ENCODE data around the gene PSMA7. TPM values are rescaled to one million over a fixed set of nuclear protein-coding genes. Genes with fewer than 3 reads are reported as not detected.

PSMA7 gene
- total and polyA plus RNA-seq, 2 donors (not counting 1 experiment from before 2014, with no cell fraction given) = 140 to 252 TPM

DNA sequence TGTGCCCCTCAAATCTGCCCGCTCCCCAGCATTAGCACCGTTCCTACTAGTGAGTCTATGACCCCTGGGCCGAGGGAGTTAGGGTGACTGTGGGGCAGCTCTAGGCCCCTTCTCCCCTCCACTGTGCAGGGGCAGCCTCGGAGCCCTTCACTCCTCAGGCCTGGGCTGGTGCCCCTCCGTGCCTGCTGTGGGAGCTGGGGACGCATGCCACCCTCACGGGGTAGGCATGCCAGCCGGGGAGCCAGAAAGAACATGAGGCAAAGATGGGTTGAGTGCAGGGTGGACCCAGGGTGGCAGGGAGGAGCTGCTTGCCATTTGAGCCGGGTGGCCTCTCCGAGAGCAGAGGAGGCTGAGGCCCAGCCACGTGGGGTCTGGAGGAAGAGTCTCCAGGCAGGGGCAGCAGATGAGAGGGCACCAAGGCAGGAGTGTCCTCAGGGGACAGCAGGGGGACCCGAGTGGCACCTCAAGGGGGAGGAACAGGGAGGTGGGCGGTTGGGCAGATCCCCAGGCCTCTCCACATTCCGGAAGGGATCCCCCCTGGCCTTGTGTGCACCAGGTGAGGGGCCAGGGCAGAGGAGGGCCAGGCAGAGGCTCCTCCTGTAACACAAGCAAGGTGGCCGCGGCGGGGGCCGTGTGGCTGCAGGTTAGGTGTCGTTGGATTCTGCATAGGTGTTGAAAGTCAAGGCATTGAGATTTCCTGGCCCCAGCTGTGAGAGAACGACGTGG is 39.5 kb downstream of the PSMA7 start:
- no peaks in the 10 kb centered on the region for H3K4me1 ChIP-seq (ENCODE audit: control insufficient read depth in 2 of 2, insufficient read depth in 2 of 2, low read length in 2 of 2)
- no peak overlapping the region for H3K4me3 Mint-ChIP-seq
- H3K27ac Mint-ChIP-seq = no peak overlapping the region
- POLR2A ChIA-PET = no interaction called here
- H3K9ac ChIP-seq (ENCODE audit: low read length) = no peak overlapping the region
- H3K4me1 Mint-ChIP-seq = no peaks in the 10 kb centered on the region
- peaks cover 0 to 16% (median 3%) of the 10 kb centered on the region in 4 experiments for H3K27me3 ChIP-seq (replicated peaks in 1 of 4; ENCODE audit: control extremely low read depth in 1 of 4, control insufficient read depth in 3 of 4, insufficient read depth in 4 of 4, low read length in 3 of 4)
- H3K4me3 ChIP-seq (ENCODE audit: control extremely low read depth in 1 of 5, extremely low read depth in 1 of 5, insufficient read depth in 1 of 5, low read depth in 2 of 5, low read length in 4 of 5) = no peak overlapping the region
- WGBS (ENCODE audit: insufficient coverage) = 83% methylated on average over 18 of the region's 21 CpGs
- intact Hi-C loops (cut with micrococcal nuclease) = no loop called here
- CTCF ChIA-PET = no interaction called here
- no peaks in the 10 kb centered on the region for H3K79me2 ChIP-seq (ENCODE audit: control insufficient read depth, insufficient read depth, low read length)
- H2AFZ ChIP-seq (ENCODE audit: insufficient read depth, low read depth, low read length, poor library complexity, severe bottlenecking) = no peak overlapping the region
- no peak for DNase-seq
- peaks cover 9% of the 10 kb centered on the region for H3K27me3 Mint-ChIP-seq
- TF ChIP-seq EZH2 (IDR thresholded peaks at IDR 0.05; ENCODE audit: borderline replicate concordance, insufficient read depth, low read depth, low read length, poor library complexity, severe bottlenecking) = no peak
- TF ChIP-seq, protein P1, sequence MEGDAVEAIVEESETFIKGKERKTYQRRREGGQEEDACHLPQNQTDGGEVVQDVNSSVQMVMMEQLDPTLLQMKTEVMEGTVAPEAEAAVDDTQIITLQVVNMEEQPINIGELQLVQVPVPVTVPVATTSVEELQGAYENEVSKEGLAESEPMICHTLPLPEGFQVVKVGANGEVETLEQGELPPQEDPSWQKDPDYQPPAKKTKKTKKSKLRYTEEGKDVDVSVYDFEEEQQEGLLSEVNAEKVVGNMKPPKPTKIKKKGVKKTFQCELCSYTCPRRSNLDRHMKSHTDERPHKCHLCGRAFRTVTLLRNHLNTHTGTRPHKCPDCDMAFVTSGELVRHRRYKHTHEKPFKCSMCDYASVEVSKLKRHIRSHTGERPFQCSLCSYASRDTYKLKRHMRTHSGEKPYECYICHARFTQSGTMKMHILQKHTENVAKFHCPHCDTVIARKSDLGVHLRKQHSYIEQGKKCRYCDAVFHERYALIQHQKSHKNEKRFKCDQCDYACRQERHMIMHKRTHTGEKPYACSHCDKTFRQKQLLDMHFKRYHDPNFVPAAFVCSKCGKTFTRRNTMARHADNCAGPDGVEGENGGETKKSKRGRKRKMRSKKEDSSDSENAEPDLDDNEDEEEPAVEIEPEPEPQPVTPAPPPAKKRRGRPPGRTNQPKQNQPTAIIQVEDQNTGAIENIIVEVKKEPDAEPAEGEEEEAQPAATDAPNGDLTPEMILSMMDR (IDR thresholded peaks at IDR 0.05) = no peak
- no peaks in the 10 kb centered on the region for H3K36me3 ChIP-seq (replicated peaks in 1 of 2; ENCODE audit: control extremely low read depth in 1 of 2, control insufficient read depth in 1 of 2, extremely low read depth in 1 of 2, insufficient read depth in 2 of 2, low read length in 1 of 2)
- H3K9me3 ChIP-seq (ENCODE audit: control extremely low read depth in 1 of 3, control insufficient read depth in 2 of 3, insufficient read depth in 1 of 3, low read length in 2 of 3) = peaks cover 0 to 96% (median 36%) of the 10 kb centered on the region in 3 donors
- H4K20me1 ChIP-seq (ENCODE audit: control insufficient read depth, insufficient read depth, low read length, poor library complexity, severe bottlenecking) = no peaks in the 10 kb centered on the region
- no peak overlapping the region for H3K4me2 ChIP-seq (replicated peaks; ENCODE audit: low read depth, low read length, poor library complexity, severe bottlenecking)
- no peak for ATAC-seq (ENCODE audit: low read depth)
- H3K27ac ChIP-seq (ENCODE audit: low read length in 2 of 2) = no peak overlapping the region
- H3K9me3 Mint-ChIP-seq (ENCODE audit: insufficient read depth) = peaks cover 14% of the 10 kb centered on the region

DNA sequence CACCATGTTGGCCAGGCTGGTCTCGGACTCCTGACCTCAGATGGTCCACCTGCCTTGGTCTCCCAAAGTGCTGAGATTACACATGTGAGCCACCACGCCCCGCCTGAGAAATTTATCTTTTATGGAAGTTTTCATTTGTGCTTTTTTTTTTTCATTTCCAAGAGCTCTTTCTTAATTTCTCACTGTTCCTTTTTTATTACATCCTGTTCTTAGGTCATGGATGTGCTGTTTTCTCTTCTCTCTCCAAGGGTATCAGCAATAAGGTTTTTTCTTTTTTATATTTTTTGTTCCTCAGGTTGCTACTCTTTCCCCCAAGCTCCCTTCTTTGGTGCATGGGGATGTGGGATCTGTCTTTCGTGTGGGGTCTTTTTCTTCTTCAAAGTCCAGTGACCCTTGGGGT is 42.1 kb downstream of the PSMA7 start:
- DNase-seq = no peak
- no peaks in the 10 kb centered on the region for H4K20me1 ChIP-seq (ENCODE audit: control insufficient read depth, insufficient read depth, low read length, poor library complexity, severe bottlenecking)
- H3K4me1 ChIP-seq (ENCODE audit: control insufficient read depth in 2 of 2, insufficient read depth in 2 of 2, low read length in 2 of 2) = no peaks in the 10 kb centered on the region
- 100% methylated on average over 1 of the region's 4 CpGs for WGBS (ENCODE audit: insufficient coverage)
- peaks cover 0 to 72% (median 16%) of the 10 kb centered on the region in 3 donors for H3K9me3 ChIP-seq (ENCODE audit: control extremely low read depth in 1 of 3, control insufficient read depth in 2 of 3, insufficient read depth in 1 of 3, low read length in 2 of 3)
- H3K4me3 Mint-ChIP-seq = no peak overlapping the region
- H3K79me2 ChIP-seq (ENCODE audit: control insufficient read depth, insufficient read depth, low read length) = no peaks in the 10 kb centered on the region
- H3K27me3 Mint-ChIP-seq = peaks cover 9% of the 10 kb centered on the region
- H3K27ac ChIP-seq (ENCODE audit: low read length in 2 of 2) = no peak overlapping the region
- no peak overlapping the region for H3K27ac Mint-ChIP-seq
- ChIA-PET POLR2A (no interaction called here), CTCF (no interaction called here)
- peaks cover 11% of the 10 kb centered on the region for H3K9me3 Mint-ChIP-seq (ENCODE audit: insufficient read depth)
- H3K9ac ChIP-seq (ENCODE audit: low read length) = no peak overlapping the region
- H3K27me3 ChIP-seq (replicated peaks in 1 of 4; ENCODE audit: control extremely low read depth in 1 of 4, control insufficient read depth in 3 of 4, insufficient read depth in 4 of 4, low read length in 3 of 4) = peaks cover 0 to 13% (median 3%) of the 10 kb centered on the region in 4 experiments
- ATAC-seq (ENCODE audit: low read depth) = no peak
- H3K4me3 ChIP-seq (ENCODE audit: control extremely low read depth in 1 of 5, extremely low read depth in 1 of 5, insufficient read depth in 1 of 5, low read depth in 2 of 5, low read length in 4 of 5) = no peak overlapping the region
- H3K4me1 Mint-ChIP-seq = no peaks in the 10 kb centered on the region
- H2AFZ ChIP-seq (ENCODE audit: insufficient read depth, low read depth, low read length, poor library complexity, severe bottlenecking) = no peak overlapping the region
- intact Hi-C loops (cut with micrococcal nuclease) = no loop called here
- TF ChIP-seq, protein P1 (IDR thresholded peaks at IDR 0.05) = no peak
- no peak for TF ChIP-seq EZH2 (IDR thresholded peaks at IDR 0.05; ENCODE audit: borderline replicate concordance, insufficient read depth, low read depth, low read length, poor library complexity, severe bottlenecking)
- H3K36me3 ChIP-seq (replicated peaks in 1 of 2; ENCODE audit: control extremely low read depth in 1 of 2, control insufficient read depth in 1 of 2, extremely low read depth in 1 of 2, insufficient read depth in 2 of 2, low read length in 1 of 2) = no peaks in the 10 kb centered on the region
- no peak overlapping the region for H3K4me2 ChIP-seq (replicated peaks; ENCODE audit: low read depth, low read length, poor library complexity, severe bottlenecking)
